Stimulated activated CD8-positive, alpha-beta memory T cell treated with anti-CD3 and anti-CD28 coated beads, Interleukin-15, amount 100 ng/mL, for 4 hours (primary cell): Measurements from ENCODE around the gene ASL.
"Not testable (repeated sequence)": the region's sequence is repeated elsewhere in the genome, so short reads cannot be mapped to it uniquely, and the experiment has no call there.

Experiments
- DNase-seq, 2 donors: peaks; one replicate each; pipeline ENCODE4 v3.0.0-alpha.2; 2020; ENCODE audit warnings: low read depth in 2 of 2

Gene ASL

DNA sequence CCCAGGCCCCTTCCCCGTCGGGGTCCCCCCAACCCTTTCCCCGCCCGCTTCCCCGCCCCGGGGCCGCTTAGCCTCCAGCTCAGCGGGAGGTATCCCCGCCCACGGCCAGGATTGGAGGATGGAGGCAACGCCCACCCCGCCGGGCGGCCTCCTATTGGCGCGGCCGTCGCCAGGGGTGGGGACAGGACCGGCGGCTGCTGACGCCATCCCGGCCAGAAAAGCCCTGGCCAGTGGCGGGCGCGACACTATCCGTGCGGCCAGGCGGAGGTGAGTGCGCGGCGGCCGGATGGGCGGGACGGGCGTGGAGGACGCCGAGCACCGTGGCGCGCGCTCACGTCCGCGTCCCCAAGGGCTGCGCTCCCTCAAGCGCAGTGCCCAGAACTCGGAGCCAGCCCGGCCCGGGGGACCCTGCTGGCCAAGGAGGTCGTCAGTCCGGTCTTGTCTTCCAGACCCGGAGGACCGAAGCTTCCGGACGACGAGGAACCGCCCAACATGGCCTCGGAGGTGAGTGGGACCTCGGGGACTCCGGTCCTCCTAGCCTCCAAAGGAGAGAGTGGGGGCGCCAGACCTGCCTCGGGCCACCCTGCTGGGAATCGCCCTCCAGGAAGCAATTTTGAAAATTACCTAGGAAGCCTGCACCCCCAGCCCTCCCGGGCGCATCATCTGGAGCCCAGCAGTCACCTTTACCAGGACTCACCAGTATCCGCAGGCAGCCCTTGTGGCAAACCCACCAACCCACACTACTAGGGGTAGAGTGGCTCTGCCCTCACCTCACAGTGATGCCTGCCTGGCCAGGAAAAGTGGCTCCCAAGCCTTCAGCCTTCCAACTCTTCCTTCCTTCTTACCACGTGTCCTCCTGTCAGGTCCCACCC is at the start of gene ASL:
Gene ASL, plus strand, starts transcription at position 230 of the 872 bp plus-strand sequence. Its CDS starts 263 bp downstream, at position 493.
- peak; percentile 71 to 79 for DNase-seq

DNA sequence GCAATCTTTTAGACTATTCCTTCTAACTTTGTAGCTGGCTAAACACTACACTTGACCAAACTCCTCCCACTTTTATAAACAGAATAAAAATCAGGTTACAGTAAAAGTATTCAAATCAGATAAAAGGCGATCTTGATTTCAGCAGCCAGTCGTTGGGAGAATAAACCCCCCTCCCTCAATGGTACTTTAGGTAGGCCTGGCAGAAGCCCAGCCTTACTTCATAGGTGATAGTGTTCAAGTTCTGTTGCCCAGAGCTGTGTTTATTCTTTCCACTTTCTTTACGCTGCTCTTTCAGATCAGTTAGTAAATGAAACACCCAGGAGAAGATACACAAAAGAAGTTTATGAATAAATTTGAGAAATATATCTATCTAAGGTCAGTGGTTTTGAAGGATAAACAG is 47.3 kb upstream of the ASL start:
- not testable (repeated sequence) for DNase-seq

GRCh38 chr7:66033471-66034385 is 41.9 kb upstream of the ASL start:
- no peak for DNase-seq

DNA sequence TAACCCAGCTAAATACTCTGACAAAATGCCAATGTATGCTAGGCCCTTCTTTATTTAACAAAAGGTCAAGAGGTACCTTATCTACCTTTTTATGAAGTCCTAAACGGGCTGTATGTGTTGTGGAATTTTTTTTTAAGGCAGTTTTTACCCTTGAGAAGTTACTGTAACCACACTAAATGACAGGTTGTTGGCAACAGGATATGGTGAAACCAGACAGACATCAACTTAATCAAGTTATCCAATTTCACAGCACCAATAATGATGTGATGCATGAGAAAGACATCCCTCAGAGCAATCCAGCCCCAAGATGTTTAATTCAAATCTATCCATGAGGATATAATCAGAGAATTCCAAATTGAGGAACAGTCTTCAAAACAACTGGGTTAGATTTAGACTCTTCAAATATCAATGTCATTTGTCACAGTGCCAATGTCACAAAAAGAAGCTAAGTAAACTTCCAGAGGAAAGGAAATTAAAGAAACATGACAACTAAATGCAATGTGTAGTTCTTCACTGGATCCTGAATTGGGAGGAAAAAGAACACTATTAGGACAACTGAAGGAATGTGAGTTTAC is 41.1 kb upstream of the ASL start:
- not testable (repeated sequence) for DNase-seq

GRCh38 chr7:66036382-66036781 is 39.2 kb upstream of the ASL start:
- DNase-seq: no peak

DNA sequence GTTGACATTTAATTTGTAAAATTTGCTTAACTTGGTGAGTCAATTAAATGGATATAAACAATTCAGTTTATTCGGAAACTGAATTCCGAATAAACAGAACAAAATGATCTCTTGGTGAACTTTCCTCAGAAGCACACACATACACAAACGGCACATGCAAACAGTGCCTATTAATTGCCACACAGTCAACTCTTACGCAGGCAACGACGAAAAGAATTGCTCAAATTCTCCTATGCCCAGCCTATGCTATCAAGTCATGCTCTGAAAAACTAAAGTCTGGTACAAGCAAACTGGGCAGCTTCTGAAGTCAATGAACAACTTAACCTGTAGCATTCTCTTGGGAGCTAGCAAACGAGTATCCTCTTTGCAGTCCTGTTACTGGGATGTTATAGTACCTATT is 38.8 kb upstream of the ASL start:
- DNase-seq: no peak

DNA sequence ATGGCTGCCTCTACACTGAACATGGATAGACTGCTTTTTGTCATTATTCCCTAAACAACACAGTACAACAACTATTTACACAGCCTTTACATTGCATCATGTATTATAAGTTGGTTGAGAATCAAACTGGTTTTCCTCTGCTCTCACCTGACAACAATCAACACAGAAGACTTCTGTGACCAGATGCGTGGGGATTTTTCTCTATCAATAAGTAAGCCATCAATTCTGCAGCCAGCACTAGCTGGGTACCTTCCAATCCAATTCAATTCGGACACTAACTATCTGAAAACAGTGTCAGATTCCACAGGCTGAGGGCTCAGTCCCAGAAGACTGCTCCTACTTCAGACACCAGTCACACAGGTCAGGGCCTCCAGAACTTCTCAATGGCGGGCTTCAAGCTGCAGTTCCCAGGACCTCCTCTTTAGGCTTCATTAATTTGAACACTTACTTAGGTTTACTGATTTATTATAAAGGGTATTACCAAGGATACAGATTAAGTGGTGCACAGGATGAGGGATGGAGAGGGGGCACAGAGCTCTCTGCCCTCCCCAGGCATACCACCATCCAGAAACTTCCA is 36.4 kb upstream of the ASL start:
- DNase-seq: no peak

DNA sequence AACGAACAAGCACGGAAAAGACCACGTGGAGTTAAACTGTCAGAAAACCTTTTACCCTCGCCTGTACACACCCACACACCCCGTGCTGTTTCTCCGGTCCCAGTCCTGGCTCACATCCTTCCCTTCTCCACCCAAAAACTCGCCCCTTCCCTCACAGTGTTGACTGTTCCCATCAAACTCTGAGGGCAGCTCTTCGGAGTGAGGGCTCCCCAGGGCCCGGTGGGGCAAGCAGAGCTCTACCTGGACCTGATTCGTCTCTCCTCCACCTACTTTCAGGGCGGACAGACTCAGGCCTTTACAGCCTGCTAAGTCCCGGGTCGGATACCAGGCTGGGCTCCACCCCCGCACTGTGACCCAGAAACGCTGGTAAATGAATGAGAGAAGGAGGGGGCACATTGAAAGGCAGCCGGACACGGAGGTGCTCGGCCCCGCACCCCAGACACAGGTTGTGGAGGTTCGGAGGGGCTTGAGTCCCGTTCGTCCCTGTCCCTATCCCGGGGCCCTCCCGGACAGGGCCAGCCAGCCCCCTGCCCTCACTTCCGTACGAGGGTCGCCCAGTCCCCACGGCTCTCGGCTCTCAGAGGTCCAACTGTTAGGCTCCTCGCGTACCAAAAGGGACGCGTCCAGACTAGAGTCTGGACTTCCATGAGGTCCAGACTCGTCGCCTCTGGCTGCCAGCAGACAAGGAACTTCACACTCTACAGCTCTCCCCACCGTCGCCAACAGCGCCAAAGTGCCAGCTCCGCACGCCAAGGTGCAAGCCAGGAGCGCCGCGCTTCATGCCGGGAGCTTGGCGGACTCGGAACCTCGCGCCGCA is 31.7 kb upstream of the ASL start:
- DNase-seq: no peak

GRCh38 chr7:66044498-66044854 is 31.1 kb upstream of the ASL start:
- not testable (repeated sequence) for DNase-seq

- no peak for DNase-seq
Observed at GRCh38 chr7:66047426-66047825, 28.2 kb upstream of the ASL start.

GRCh38 chr7:66049886-66050285 is 25.7 kb upstream of the ASL start:
- DNase-seq: not testable (repeated sequence)

GRCh38 chr7:66050337-66050957 is 25.2 kb upstream of the ASL start:
- DNase-seq: no peak

GRCh38 chr7:66050990-66051448 is 24.6 kb upstream of the ASL start:
- no peak for DNase-seq

- no peak for DNase-seq
Observed at GRCh38 chr7:66052447-66052846, 23.2 kb upstream of the ASL start.

GRCh38 chr7:66054063-66054462 is 21.6 kb upstream of the ASL start:
- DNase-seq: no peak

- DNase-seq: no peak
Observed at GRCh38 chr7:66055321-66055956, 20.2 kb upstream of the ASL start.

GRCh38 chr7:66060796-66061195 is 14.8 kb upstream of the ASL start:
- no peak for DNase-seq

GRCh38 chr7:66069732-66070131 is 5.9 kb upstream of the ASL start:
- DNase-seq: no peak

GRCh38 chr7:66070222-66070621 is 5.4 kb upstream of the ASL start:
- no peak for DNase-seq

DNA sequence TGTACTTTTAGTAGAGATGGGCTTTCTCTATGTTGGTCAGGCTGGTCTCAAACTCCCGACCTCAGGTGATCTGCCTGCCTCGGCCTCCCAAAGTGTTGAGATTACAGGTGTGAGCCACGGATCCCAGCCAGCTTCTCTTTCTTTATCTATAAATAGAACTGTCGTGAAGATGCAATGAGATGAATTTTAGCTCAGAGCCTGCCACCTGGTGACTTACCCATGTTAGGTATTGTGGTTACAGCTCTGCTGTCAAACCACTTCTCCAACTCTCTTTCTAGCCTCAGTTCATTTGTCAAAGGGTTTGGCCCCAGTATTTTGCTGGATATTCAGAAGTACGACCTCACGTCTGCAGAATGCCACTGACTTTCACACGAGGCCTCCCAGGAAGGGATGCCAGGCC is 3.4 kb upstream of the ASL start:
- DNase-seq: not testable (repeated sequence)
